NOMO-1 (cell line): ENCODE results near the gene ADRB1.

Experiments used
- DNase-seq, 2 experiments: peaks; one replicate each; lab custom pipeline; 2025; ENCODE audit not compliant: unreplicated experiment in 2 of 2; lab: John Stamatoyannopoulos, UW

The ADRB1 gene

DNA sequence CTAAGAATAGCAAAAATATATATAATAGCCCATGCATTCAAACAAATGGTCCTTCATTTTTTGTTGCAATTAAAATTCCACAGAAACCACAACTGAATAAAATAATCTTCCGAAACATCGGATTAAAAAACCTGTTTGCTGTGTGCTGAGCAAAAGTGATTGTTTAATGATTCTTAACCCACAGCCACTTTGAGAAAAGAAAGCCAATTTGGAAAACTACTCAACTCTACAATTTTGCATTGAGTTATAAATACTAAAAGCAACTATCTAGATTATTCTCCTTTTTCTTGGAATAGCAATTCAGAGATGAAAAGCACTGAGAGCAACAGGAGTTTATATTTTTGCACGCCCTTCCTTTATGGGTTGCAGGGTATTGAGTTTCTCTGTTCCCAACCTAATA lies 8.0 kb downstream of the ADRB1 start:
- no peak for DNase-seq

DNA sequence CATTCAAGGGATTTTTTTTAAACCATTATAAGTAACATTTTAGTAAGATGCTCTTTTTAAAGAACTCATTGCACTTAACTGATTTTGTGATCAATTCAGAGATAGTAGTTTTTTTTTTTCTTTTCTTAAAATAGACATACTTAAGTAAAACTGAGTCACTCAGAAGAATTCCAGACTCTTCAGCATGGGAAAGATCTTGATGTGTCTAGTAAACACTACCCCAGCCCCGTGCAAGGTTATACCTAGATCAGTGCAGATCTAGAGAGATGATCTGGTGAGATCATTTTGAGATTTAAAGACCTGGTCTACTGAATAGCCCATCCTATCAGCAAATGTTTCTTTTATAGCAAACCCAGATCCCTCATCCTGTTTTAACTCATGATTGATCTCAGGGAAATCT lies 8.6 kb downstream of the ADRB1 start:
- no peak for DNase-seq

DNA sequence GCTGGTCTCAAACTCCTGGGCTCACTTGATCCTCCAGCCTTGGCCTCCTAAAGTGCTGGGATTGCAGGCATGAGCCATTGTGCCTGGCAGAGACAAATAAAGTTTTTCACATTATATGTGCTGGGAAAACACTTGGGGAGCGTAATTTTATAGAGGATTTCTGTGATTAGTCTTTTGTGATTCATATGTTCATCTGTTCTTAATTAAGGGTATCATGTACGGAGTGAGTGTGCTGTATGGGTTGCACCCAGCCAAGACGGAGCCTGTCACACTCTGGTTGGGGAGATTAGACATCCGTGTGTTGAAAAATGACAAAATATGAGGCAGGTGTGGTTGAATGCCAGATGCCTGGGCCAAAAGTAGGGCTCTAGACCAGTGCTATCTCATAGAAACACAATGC lies 10.3 kb downstream of the ADRB1 start:
- DNase-seq: no peak

DNA sequence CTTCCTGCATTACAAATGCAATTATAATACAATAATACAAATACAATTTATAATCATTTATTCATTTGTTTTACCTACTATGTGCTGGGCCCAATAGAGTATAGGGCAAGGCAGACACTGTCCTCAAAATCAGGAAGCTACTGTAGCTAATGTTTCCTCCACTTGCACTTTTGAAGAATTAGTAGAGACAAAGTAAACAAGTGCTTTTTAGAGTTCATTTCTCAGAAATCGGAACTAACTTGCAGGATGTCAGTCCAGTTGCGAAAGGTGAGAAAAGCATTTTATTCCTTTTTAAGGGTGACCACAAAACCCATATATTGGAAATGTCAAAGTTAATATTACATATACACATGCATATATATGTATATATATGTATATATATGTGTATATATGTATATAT lies 14.2 kb downstream of the ADRB1 start:
- peak in 1 of 2 experiments; percentile 63 for DNase-seq

DNA sequence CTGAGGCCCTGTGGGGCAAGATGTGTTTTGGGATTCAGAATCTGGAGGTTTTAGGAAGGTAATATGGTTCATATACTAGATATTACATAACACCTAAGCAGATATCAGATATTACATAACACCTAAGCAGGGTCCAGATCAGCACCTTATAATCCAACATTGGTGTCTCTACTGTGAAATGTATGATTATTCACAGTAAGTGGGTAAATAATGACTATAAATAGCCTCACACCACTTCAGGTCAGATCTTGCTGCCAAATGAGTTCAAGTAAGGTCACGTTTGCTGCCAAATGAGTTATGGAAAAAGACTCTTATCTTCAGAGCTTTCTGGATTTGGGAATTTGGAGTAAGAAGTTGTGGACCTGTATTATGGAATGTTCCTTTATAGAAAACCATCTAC lies 14.6 kb downstream of the ADRB1 start:
- DNase-seq: no peak

DNA sequence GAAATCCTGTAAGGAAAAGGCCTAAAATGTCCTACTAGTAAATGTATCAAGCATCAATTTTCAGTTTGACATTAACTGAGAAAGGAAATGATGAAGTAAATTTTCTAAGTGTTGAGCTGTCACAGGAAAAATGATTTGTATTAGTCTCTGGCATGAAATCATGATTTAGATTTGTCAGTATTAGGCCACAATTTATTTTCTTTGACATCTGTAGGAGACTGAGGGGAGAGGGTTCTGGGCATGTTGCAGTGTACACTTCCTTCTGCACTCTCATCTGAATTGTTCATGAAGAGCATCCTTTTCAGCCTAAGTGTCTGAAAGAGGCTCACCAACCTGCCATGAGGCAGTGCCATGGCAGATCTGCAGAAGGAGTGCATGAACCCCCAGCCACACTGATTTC lies 15.9 kb downstream of the ADRB1 start:
- DNase-seq: no peak

DNA sequence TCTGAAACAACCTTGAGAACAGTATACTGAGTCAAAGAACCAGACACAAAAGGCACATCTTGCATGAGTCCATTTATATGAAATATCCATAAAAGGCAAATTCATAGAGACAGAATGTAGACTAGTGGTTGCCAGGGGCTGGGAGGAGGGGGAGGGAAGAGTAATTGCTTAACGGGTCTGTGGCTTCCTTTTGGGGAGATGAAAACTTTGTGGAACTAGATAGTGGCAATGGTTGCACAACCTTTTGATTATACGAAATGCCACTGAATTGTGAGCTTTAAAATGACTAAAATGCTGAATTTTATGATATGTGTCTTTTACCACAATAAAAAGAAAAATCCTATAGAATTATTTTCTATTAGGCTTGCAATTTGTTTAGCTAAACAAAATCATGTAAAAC lies 16.8 kb downstream of the ADRB1 start:
- peak; percentile 70 to 80 for DNase-seq

DNA sequence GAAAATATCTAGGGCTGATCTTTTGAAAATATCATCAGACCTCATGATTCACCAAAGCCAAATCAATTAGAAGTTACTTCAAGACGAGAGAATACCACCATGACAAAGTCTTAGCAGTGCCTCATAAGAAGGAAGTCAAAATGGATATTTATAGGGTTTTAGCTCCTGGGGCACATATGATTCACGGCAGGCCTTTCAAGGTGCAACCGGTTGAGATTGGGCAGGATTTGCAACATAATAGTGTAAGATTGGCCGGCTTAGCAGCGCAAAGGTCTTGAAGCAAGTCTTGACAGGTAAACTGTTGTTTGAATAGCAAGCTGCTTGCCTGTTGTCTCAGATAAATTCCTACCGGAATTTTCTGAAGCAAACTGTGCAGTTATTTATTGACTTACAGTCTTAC lies 17.5 kb downstream of the ADRB1 start:
- DNase-seq: peak; percentile 63 to 83

DNA sequence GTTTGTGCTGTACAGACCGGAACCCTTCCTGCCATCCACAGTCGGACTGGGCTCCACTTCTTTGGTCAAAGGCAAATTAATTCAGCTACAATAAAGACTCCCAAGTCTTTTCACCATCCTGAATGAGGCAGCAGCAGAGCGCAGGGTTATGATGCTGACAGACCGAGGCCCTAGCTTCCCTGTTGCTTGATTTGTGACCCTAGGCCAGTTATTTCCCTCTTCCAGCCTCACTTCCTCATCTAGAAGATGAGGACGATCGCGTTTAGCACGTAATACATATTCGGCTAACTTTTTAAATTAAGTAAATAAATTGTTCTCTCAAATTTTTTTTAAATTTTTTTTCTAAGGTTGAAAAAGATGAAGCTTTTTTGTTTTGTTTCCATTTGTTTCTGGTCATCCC lies 18.1 kb downstream of the ADRB1 start:
- peak; percentile 51 to 93 for DNase-seq

DNA sequence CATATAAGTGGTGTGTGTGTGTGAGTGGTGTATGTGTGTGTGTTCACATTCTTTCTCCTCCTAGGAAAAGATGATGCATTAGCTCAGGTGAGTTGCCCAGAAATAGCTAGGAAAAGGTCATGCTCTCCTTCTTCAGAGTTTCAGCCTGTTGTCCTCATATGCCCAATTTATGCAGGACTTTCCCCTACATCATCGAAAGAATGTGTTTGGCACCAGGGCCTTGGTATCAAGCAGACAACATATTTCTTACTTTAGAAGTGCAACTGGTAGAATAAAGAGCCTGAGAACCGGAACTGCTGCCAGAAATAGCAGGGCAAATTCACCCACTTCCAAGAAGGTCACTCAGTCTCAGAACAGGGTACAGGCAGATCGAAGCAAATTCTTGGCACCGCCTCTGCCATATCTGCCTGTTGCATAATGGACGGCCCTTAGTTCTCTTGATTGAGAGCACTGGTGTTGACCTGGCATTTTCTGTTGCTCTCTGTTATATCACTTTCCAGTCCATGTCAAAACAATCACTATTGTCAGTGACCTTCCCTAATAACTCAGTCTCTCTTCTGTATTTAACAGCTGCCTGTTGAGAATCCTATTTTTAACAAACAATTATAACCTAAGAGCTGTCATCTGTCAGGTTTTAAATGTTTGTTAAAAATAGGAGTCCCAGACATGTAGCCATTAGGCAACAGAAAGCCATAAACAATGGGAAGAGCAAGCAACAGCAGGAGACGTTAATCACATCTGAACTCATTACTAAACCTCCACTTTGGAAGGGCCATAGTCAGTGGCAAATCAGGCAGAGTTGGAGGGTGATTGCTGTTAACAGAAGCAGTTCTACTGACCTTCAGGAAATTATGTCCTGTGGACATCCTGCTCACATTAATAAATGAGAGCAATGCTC lies 20.7 kb downstream of the ADRB1 start:
- peak in 1 of 2 experiments; percentile 52 for DNase-seq

DNA sequence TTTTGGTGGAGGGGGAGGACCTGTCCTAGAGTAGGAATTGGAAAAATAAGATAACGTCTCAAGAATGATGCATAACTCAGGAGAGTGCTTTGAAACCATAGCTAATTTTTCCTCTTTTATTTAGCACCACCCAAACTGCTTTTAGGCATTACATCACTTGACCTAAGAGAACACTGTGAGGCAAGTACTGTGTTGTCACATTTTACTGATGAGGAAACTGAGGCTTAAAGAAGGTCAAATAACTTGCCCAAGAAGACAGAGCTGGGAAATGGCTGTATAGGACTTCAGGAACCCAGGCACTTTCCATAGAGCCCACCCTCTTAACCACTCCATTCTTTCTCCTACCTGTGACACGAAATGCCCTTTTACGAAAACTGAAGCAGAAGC lies 21.4 kb downstream of the ADRB1 start:
- DNase-seq: no peak

DNA sequence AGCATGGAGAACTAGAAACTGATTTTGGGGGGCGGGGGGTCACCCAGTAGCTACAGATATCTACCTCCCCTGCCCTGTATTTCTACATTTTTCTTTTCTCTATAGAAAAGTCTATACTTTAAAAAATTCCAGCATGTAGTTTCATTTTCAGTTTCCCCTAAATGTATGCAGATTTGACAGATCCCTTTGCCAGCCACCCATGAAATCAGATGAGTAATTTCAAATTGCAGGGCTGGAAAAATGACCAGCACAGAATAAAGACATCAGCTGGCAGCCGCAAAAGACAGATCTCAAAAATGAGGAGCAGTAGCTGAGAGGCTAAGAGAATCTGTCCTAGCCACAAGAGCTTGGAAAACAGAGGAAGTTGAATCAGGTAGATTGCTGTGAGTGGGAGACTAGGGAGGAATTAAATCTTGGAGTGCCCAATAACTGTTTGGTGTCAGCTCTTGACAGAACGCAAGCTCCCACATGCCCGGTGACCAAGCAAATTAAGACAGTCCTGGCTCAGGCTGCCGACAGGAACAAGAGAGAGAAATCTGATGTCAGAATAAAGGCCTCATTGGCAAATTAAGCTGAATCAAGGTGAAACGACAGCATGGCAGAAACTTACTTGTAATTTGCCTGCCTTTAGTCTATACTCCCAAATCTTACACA lies 24.5 kb downstream of the ADRB1 start:
- DNase-seq: no peak

DNA sequence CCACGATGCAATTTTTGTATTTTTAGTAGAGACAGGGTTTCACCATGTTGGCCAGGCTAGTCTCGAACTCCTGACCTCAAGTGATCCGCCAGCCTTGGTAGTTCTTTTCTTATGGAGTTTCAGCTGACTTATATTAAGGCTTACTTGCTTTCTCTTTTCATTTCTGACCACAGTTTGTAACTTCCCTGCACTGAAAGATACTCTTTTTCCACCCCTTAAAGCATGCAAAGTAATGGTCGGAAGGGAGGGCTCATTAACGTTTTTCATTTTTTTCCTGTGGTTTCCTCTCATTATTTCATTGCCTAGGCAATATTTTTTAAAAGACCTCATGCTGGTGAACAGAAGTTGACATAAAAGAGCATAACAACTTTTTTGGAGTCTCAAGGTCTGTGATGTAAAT lies 27.0 kb downstream of the ADRB1 start:
- DNase-seq: peak in 1 of 2 experiments; percentile 66

DNA sequence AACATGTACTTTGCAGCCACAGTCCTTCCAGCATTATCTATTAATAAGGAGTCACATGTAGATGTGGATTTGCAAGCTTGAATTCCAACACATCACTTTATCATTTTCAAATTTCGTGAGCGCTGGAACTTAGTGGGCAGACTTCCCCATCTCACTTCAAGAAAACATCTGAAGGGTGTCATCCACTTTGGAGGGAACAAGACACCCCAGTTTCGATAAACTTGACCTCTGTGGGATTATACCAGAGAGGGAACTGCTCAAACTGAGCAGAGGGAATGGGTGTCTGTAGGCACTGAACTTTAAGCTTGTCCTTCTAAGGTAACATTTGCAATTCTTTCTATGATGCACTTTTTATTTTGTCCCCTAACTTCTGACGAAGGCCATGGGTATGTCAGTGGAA lies 27.5 kb downstream of the ADRB1 start:
- peak in 1 of 2 experiments; percentile 28 for DNase-seq

DNA sequence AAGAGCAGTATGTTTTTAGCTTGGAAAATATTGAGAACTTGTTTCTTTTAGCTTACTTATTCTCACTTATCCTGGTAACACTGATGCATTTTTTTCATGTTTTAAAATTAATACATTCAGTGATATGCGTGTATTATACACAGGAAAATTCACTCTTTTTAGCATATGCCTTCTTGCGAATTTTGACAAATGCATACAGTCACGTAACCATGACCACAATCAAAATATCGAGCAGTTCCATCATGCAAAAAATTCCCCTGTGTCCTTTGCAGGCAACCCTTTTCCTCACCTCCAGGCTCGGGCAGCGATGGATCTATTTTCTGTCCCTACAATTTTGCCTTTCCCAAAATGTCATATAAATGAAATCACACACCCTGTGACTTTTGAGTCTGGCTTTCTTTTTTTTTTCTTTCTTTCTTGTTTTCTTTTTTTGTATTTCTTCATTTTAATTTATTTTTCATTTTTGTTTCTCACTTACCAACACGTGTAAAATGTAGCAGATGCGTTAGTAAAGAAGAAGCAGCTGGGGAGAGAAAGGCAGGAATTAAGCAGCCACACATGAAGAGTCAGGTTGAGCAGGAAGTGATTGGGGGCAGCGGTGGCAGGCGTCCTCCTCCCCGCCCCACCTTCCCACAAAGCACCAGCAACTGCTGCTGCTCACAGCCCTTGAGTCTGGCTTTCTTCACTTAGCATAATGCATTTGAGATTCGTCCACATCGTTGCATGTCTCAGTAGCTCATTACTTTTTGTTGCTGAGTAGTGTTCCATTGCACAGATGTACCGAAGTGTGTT lies 29.9 kb downstream of the ADRB1 start:
- peak; percentile 48 to 74 for DNase-seq

DNA sequence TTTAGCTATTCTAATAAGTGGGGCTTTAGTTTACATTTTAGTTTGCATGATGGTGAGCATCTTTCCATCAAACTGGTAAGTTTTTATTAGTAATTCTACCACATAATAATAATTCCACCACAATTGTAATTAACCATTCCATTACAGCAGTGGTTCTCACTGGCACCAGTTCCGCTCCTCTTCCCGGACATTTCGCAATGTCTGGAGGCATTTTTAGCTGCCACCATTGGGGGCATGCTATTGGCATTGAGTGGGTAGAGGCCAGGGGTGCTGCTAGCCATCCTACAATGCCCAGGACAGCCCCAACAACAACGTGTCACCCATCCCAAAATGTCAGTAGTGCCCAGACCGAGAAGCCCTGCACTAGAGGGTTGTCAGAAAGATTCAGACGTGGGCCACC lies 31.4 kb downstream of the ADRB1 start:
- DNase-seq: no peak

DNA sequence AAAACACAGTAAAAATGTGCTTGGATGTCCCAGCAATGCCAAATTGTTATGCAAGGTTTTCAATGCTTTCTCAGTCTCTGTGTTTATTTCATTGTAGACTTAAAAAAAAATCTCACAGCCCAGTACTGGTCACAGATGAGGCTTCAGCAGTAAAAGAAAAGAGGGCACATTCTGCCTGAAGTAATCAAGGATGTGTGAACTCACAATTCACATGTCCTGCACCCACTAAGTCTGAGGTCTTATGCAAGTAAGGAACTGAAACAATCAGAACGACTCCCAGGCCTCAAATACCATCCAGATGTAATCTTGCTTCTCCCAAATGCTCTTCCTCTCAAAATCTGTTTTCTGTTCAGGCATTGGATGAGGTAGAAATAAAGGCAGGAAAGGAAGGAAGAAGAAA lies 33.7 kb downstream of the ADRB1 start:
- DNase-seq: peak; percentile 29 to 61

DNA sequence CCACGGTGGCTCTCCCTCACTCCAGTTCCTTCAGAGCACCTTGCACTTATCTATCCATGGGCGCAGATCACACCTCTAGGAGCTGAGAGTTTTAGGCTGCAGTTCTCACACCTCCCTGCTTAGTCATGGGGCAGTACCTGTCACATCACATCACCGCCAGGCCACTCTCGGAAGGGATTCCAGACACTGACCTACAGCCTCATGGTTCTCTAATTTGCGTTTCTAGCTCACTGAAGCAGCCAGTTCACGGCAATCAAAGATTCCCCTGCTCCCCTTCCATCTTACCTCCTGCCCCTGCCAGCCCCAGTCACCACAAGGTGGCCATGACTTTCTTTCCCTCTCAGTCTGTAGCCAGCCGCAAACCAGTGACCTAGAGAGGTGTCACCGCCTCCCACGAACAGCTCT lies 34.2 kb downstream of the ADRB1 start:
- no peak for DNase-seq

DNA sequence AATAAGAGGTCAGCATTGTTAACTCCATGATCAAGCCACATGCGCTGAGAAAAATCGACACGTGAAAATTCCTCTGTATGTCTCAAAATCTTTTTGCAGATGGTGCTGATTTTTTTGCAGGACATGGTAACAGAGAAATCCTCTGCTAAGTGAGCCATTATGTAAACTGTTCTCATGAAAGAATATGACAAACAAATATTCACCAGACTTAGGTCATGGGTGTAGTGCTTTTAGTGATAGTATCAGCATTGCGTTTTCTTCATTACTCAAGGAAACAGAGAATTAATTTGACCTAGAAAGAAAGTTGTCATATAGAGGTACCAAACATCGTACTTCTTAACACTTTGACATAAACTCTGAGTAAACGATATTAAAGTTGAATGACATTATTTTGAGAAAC lies 34.7 kb downstream of the ADRB1 start:
- DNase-seq: no peak

DNA sequence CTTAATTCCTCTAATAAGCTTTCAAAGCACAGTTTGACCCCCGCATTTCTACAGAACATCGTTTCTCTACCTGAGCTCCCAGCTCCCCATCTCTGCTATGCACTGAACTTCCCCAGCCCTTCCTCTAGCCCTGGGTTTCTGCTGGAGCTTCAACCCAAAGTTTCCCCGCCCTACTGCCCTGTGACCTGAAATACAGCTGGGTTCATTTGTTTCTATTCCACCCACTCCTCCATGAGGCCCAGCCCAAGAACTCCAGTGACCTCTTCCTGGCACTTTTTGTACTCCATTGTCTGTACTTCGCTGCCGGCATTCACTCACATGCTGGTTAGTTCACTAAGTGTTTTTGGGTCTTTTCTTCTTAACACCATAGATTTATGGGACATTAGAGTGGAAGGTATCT lies 35.8 kb downstream of the ADRB1 start:
- DNase-seq: no peak

DNA sequence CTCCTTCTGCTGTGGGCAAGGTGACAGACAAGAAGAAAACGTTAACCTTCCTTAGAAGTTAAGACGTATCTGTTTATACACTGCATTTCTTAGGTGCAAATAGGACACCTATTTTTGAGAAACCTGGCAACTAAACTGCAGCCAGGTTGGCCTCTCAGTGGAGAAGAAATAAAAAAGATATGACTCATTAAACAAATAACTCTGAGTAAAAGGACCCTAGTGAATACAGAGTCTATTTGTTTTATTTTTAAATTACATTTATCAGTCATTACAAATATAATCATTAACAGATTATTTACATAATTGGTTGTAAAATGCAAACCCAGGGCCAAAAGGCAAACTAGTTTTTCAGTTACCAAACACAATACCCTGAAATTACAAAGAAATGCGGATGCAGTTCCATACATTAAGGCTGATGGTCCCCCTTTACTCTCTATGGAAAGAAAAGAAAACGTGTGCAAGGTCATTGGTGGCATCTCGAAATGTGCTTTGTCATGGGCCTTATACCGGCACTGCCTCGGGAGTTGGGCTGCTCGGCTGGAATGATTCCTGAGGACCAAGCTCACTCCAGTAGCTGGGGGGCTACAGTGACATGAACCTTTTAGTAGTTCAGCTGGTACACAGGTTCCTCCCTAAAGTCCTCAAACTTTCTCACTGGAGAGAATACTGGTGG lies 38.4 kb downstream of the ADRB1 start:
- DNase-seq: no peak
